Measurements from ENCODE around the gene NLRP12.
"Not testable (repeated sequence)": the region's sequence is repeated elsewhere in the genome, so short reads cannot be mapped to it uniquely, and the experiment has no call there.

The NLRP12 gene

GRCh38 chr19:53774491-53774890 lies 49.6 kb downstream of the NLRP12 start:
- not testable (repeated sequence) for DNase-seq (ENCODE audit: low read depth)

- DNase-seq (ENCODE audit: low read depth): no peak
These were observed 50.1 kb downstream of the NLRP12 start for GRCh38 chr19:53773999-53774398.

GRCh38 chr19:53772943-53773342 lies 51.2 kb downstream of the NLRP12 start:
- DNase-seq (ENCODE audit: low read depth): peak; percentile 31

GRCh38 chr19:53771144-53771543 lies 53.0 kb downstream of the NLRP12 start:
- DNase-seq (ENCODE audit: low read depth): no peak

GRCh38 chr19:53769696-53770309 lies 54.3 kb downstream of the NLRP12 start:
- not testable (repeated sequence) for DNase-seq (ENCODE audit: low read depth)

GRCh38 chr19:53768401-53768800 lies 55.7 kb downstream of the NLRP12 start:
- DNase-seq (ENCODE audit: low read depth): no peak

- DNase-seq (ENCODE audit: low read depth): not testable (repeated sequence)
These were observed 65.1 kb downstream of the NLRP12 start for GRCh38 chr19:53758991-53759390.
